G401 (cell line): ENCODE results near the gene FRAS1. TPM values are rescaled to one million over a fixed set of nuclear protein-coding genes. Genes with fewer than 3 reads are reported as not detected.

ENCODE experiments used
- DNase-seq: peaks from one replicate; pipeline ENCODE4 v3.0.0-alpha.2; 2015; ENCODE audit warnings: low spot score
- in situ Hi-C: cut with HindIII; loops from 2 replicates; pipeline ENCODE4 v1.10.0; 2016; ENCODE audit warnings: low sequenced_read_pairs, mixed read lengths
- total RNA-seq: library from RNA; depleted of rRNA; stranded (reverse); fragments of >200 nt; shearing (Covaris generic); gene quantifications from 2 replicates; pipeline ENCODE4 v1.2.3, GENCODE V29; 2014

Gene FRAS1
- total RNA-seq, 1 experiment from 2014 or later = not detected

- in situ Hi-C loops = no loop called here
Measured at GRCh38 chr4:78372355-78372988, 315.3 kb downstream of the FRAS1 start.

DNA sequence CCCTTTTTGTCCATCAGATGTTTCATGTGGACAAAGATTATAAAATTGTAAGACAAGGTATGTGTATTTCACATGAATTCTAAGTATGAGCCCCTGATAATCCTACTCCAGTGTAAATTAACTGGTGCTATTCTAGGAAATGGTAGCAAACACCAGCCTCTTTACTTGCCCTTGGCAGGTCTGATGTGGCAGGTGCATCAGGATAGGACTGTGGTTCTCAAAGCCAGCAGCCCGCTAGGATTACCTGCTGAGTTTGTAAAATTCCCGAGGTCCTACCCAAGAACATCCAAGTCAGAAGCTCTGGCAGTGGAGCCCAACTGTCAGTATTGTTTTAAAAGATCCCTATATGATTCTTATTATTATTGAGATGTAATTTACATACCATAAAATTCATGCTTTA is 320.4 kb downstream of the FRAS1 start:
- no peak for DNase-seq

More at GRCh38 chr4:78372355-78372988, 315.3 kb downstream of the FRAS1 start:
- no peak for DNase-seq

GRCh38 chr4:78379040-78379439 is 321.9 kb downstream of the FRAS1 start:
- in situ Hi-C loops = no loop called here
- no peak for DNase-seq

More for the DNA sequence above, 320.4 kb downstream of the FRAS1 start:
- in situ Hi-C loops = no loop called here

DNA sequence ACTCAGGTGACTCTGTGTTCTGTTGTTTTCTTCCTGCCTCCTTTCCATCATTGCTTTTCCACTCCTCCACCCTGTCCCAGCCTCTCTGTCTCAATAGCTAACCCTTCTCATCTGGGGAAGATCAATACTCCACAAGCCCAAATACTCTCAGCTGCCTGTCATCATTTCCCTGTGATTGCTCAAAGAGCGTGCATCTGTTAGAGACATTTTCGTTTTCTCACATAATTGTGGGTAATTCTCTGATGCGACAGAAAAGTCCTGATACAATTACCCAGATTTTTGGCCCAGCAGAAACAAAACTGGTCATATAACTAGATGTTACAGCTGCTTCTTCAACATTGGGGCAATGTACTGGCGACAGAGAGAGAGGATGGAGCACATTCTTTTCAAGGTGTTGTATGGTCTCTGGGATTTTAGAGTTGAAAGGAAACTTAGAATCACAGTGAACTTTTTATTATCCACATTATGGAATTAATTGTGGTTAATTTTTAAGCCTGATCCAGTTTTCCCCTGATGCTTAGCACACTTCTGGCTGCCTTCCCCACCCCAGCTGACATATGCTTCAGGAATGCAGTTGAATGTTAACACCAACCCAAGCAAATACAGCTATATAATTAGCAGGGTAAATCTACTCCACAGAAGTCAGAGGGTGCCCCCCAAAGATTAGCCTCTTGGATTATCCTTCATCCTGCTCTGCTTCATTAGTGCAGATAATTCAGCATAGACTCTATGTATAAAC is 323.0 kb downstream of the FRAS1 start:
- in situ Hi-C loops = no loop called here
- no peak for DNase-seq

GRCh38 chr4:78386679-78387078 is 329.6 kb downstream of the FRAS1 start:
- DNase-seq = no peak
- in situ Hi-C loops = no loop called here

DNA sequence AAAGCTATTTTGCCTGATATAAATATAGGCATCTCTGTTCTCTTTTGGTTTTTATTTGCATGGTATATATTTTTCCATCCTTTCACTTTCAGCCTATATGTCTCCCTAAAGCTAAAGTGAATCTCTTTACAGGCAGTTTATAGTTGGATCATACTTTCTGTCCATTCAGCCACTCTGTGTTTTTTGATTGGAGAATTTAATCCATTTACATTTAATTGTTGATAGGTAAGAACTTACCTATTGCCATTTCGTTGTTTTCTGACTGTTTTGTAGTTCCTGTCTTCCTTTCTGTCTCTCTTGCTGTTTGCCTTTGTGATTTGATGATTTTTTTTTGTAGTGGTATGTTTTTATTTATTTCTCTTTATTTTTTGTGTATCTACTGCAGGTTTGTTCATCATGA is 338.5 kb downstream of the FRAS1 start:
- no peak for DNase-seq
- in situ Hi-C loops = no loop called here

DNA sequence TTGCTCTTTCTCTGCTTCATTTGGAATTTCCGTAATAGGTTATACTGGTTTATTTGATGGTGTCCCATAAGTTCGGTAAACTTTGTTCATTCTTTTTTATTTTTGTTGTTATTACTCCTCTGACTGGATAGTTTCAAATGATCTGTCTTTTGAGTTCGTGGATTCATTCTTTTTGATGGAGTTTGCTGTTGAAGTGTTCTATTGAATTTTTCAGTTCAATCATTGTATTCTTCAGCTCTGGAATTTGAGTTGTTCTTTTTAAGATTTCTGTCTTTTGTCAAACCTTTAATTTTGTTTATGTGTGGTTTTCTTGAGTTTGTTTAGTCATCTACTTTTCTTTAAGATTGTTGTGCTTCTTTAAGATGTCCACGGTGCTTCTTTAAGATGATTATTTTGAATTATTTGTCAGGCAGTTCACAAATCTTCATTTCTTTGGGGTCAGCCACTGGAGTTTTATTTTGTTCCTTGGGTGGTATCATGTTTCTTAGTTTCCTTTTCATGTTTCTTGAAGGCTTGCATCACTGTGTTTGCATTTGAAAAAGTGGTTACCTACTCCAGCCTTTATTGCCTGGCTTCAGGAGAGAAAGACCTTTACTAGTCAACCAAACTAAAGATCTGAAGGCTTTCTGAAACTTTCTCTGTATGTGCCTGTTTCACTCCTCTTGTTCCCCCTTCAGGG is 339.6 kb downstream of the FRAS1 start:
- DNase-seq = no peak

GRCh38 chr4:78397292-78397630 is 340.1 kb downstream of the FRAS1 start:
- in situ Hi-C loops = no loop called here
- DNase-seq = no peak

More for the DNA sequence above, 339.6 kb downstream of the FRAS1 start:
- in situ Hi-C loops = no loop called here

DNA sequence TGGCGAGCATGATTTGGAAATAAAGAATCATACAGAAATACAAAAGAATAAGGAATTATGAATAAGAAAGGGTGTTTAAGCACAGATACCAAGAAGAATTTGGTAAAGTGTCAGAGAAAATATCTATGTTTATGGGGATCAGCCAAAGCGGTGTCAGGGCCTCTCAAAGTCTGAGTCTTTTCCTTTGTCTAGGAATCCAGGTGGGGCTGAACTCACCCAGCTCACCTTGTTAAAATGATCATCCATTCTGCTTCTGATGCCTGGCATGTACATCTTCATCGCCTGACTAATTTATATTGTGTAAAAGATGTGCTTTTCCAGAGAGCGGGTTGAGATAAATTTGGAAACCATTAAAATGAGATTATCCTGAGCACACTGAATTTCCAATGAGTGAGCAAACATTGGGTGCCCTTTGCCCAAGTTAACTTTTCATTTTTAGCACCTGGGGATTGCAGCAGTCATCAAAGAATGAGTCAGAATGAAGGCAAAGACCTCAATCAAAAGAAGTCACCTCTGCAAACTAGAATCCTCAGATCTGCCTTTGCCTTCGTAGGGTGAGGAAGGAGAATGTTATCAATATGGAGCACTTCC is 352.6 kb downstream of the FRAS1 start:
- in situ Hi-C loops = no loop called here
- no peak for DNase-seq

GRCh38 chr4:78410225-78410624 is 353.1 kb downstream of the FRAS1 start:
- in situ Hi-C loops = no loop called here

DNA sequence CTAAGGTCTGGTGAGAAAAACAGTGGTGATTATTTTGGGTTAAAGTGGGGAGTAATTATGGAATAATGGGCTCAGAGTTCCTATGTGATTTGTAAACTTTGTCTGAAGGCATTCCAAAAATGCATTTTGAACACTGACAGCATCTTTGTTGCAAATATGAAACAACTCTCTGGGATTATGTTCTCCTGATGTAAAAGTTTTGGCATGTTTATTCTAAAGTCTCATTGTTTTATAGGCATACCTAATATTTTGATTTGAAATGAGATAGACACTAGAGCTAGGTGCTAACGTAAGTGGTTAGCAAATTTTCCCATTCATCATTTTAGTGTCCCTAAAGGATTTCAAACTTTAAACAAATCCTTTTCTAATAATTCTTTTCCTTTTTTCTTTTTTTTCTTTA is 353.6 kb downstream of the FRAS1 start:
- in situ Hi-C loops = no loop called here
- no peak for DNase-seq

More at GRCh38 chr4:78410225-78410624, 353.1 kb downstream of the FRAS1 start:
- DNase-seq = no peak

DNA sequence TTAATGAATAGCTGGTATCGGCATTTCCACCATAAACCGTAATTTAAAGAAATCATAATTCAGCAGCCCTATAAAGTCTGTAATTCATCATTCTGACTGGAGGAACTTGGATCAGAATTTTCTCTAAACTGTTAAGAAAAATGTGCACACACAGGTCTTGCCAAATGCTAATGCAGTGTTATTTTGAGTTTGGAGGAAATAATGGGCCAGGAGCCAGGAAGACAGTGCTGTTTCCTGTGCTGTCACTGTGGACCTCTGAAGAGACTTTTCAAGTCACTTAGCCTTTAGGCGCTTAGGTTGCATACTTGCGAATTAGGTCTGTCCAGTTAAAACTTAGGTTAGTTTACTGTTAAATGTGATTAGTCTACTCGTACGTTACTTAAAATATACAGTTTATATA is 357.0 kb downstream of the FRAS1 start:
- in situ Hi-C loops = no loop called here
- DNase-seq = no peak

DNA sequence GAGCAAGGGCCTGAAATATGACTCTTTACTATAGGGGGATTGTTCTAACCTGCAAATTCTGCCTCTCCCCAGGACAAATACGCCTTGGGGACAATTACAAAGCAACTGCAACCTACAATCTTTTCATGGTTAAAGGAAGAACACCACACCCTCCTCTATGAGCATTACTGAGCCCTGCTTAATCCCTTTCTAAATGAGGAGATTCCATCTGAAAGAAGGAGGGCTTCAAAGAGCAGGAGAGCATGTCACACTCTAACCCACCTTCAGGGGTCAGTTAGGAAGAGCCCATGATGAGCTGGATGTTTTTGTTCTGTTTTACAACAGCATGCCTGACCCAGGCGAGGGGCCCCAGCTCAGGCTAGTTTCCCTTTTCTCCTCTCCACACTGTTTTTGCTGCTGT is 360.5 kb downstream of the FRAS1 start:
- in situ Hi-C loops = no loop called here

DNA sequence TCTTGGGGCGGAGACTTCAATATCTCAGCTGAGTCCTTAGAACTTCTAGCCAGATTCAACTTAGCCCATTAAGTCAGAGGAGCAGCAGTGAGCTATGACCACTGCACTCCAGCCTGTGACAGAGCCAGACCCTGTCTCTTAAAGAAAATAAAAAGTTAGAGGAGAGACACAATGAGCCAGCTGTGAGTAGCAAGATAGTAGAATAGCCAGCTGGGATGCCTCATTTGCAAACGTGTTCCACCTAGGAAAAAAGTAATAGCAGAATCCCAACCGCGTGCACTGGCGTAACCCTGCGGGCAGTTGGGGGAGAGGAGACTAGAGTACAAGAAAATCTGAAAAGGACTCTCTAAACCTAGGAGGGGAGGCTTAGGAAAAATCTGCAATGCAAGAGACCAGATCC is 361.3 kb downstream of the FRAS1 start:
- no peak for DNase-seq
- in situ Hi-C loops = no loop called here

More for the DNA sequence above, 360.5 kb downstream of the FRAS1 start:
- DNase-seq = no peak

DNA sequence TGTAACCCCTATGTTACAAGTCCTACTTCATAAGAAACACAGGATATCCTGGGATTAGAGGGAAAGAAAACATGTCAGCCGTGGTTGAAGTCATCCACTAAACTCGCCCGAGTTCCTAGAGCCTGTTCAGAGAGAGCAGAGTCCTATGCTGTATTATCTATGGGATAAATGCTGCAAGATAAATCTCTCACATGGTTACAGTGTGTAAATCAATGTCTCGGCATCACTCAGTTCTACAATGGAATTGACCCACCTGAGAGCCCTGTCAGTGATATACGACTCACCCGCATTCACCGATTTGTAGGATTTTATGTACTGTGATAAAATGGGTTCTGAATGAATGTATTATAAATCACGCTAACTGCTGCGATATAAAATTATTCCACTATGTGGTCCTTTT is 366.7 kb downstream of the FRAS1 start:
- DNase-seq = no peak
- in situ Hi-C loops = no loop called here

GRCh38 chr4:78424461-78424860 is 367.3 kb downstream of the FRAS1 start:
- in situ Hi-C loops = no loop called here
- DNase-seq = no peak

DNA sequence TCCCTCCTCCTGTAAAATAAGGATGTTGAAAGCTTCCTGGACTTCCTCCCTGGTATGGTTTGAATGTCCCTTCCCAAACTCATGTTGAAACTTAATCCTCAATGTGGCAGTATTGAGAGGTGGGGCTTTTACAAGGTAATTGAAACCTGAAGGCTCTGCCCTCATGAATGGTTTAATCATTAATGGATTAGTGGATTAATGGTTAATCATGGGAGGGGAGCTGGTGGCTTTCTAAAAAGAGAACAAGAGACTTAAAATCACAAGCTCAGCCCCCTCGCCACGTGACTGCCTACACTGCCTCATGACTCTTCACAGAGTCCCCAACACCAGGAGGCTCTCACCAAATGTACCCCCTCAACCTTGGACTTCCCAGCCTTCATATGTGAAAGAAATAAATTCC is 369.8 kb downstream of the FRAS1 start:
- in situ Hi-C loops = no loop called here
- DNase-seq = no peak

GRCh38 chr4:78428996-78429395 is 371.9 kb downstream of the FRAS1 start:
- in situ Hi-C loops = no loop called here
- DNase-seq = no peak

- in situ Hi-C loops = no loop called here
Measured at GRCh38 chr4:78432896-78433295, 375.8 kb downstream of the FRAS1 start.

GRCh38 chr4:78437608-78438088 is 380.5 kb downstream of the FRAS1 start:
- in situ Hi-C loops = no loop called here
- DNase-seq = no peak

More at GRCh38 chr4:78432896-78433295, 375.8 kb downstream of the FRAS1 start:
- DNase-seq = no peak
